Measurements from ENCODE around the gene ZFHX3. TPM values are rescaled to one million over a fixed set of nuclear protein-coding genes. Genes with fewer than 3 reads are reported as not detected.

The ZFHX3 gene
- total RNA-seq, 1 donor from 2014 or later: 48.5 TPM

DNA sequence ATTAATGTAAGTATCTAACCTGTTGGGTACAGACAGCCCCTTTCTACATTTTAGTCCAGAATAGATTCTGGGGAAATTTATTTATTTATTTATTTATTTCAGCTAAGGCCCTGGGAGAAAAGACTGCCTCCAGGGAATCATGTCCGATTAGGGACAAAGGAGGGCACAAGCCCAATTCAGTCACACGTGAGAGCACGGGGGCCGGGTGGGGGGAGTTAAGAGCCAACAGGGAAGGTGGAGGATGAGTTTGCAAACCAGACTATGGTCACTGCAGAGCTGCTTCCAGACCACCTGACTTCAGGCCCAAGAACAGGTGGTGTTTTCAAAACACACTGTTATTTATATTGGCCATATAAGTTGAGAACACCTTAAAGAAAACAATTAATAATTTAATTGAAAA, 1.6 kb upstream of the ZFHX3 start:
- TF ChIP-seq, protein P1, sequence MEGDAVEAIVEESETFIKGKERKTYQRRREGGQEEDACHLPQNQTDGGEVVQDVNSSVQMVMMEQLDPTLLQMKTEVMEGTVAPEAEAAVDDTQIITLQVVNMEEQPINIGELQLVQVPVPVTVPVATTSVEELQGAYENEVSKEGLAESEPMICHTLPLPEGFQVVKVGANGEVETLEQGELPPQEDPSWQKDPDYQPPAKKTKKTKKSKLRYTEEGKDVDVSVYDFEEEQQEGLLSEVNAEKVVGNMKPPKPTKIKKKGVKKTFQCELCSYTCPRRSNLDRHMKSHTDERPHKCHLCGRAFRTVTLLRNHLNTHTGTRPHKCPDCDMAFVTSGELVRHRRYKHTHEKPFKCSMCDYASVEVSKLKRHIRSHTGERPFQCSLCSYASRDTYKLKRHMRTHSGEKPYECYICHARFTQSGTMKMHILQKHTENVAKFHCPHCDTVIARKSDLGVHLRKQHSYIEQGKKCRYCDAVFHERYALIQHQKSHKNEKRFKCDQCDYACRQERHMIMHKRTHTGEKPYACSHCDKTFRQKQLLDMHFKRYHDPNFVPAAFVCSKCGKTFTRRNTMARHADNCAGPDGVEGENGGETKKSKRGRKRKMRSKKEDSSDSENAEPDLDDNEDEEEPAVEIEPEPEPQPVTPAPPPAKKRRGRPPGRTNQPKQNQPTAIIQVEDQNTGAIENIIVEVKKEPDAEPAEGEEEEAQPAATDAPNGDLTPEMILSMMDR (conservative IDR thresholded peaks at IDR 0.05): no peak
- no peaks in the 10 kb centered on the region for H3K36me3 Mint-ChIP-seq
- H3K4me3 Mint-ChIP-seq: peak overlapping the region; percentile 84
- no peaks in the 10 kb centered on the region for H3K9me3 Mint-ChIP-seq
- H3K27me3 Mint-ChIP-seq: no peaks in the 10 kb centered on the region
- H3K27ac Mint-ChIP-seq: no peak overlapping the region
- DNase-seq (ENCODE audit: extremely low spot score, unreplicated experiment): no peak
- H3K4me1 Mint-ChIP-seq (ENCODE audit: unreplicated experiment): peaks cover 38% of the 10 kb centered on the region

DNA sequence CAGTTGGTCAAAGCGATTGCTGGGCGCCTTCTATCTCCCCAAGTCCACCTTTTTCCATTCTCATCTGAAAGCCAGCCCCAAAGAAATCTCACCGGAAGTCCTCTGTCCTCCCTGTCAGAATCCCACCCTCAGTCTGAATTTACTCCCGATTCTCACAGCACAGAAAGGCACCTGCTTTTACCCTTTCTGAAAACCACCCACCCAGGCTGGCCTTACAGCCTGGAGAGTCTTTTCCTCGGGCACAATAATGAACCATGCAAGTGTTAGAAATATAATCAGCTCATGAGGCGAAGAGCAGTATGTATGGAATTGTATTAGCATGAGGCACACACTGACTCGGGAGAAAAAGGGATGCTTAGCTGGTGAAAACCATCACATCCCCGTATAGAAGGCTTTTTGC, 1.2 kb upstream of the ZFHX3 start:
- DNase-seq (ENCODE audit: extremely low spot score, unreplicated experiment): no peak
- Mint-ChIP-seq H3K4me3 (peak overlapping the region; percentile 84), H3K4me1 (ENCODE audit: unreplicated experiment) (peaks cover 39% of the 10 kb centered on the region), H3K9me3 (no peaks in the 10 kb centered on the region), H3K27ac (no peak overlapping the region), H3K27me3 (no peaks in the 10 kb centered on the region), H3K36me3 (no peaks in the 10 kb centered on the region)
- TF ChIP-seq, protein P1 (conservative IDR thresholded peaks at IDR 0.05): no peak

- no peaks in the 10 kb centered on the region for H3K27me3 Mint-ChIP-seq
- TF ChIP-seq, protein P1 (conservative IDR thresholded peaks at IDR 0.05): no peak
- no peak for DNase-seq (ENCODE audit: extremely low spot score, unreplicated experiment)
- H3K9me3 Mint-ChIP-seq: no peaks in the 10 kb centered on the region
- H3K27ac Mint-ChIP-seq: no peak overlapping the region
- H3K4me3 Mint-ChIP-seq: peak overlapping the region; percentile 84
- H3K36me3 Mint-ChIP-seq: no peaks in the 10 kb centered on the region
- peaks cover 45% of the 10 kb centered on the region for H3K4me1 Mint-ChIP-seq (ENCODE audit: unreplicated experiment)
These were observed 558 bp upstream of the ZFHX3 start for GRCh38 chr16:73048292-73049080.

GRCh38 chr16:73047221-73047535, 750 bp downstream of the ZFHX3 start:
- H3K9me3 Mint-ChIP-seq: no peaks in the 10 kb centered on the region
- no peaks in the 10 kb centered on the region for H3K27me3 Mint-ChIP-seq
- H3K4me1 Mint-ChIP-seq (ENCODE audit: unreplicated experiment): peaks cover 56% of the 10 kb centered on the region
- H3K4me3 Mint-ChIP-seq: peak overlapping the region; percentile 93
- H3K36me3 Mint-ChIP-seq: peaks cover 6% of the 10 kb centered on the region
- TF ChIP-seq, protein P1 (conservative IDR thresholded peaks at IDR 0.05): no peak
- peak overlapping the region; percentile 96 for H3K27ac Mint-ChIP-seq
- no peak for DNase-seq (ENCODE audit: extremely low spot score, unreplicated experiment)

DNA sequence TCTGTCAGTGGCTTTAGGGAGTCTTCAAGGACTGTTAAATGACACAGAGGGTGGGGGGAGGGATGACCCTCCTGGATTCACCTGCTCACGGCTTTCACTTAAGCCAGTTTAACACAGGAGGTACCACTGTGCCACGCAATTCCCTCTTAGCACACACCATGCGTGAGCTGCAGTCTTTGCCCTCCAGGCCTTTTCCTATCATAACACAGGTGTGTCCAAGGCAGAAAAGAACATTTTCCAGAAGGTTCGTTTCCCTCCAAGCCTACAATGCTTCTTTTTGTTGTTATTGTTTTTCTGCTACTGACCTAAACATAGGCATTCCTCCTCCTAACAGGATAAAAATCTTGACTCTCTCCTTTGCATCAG, 1.1 kb downstream of the ZFHX3 start:
- Mint-ChIP-seq H3K27ac (peak overlapping the region; percentile 96), H3K4me1 (ENCODE audit: unreplicated experiment) (peaks cover 59% of the 10 kb centered on the region), H3K27me3 (no peaks in the 10 kb centered on the region), H3K9me3 (no peaks in the 10 kb centered on the region), H3K36me3 (peaks cover 6% of the 10 kb centered on the region), H3K4me3 (peak overlapping the region; percentile 93)
- DNase-seq (ENCODE audit: extremely low spot score, unreplicated experiment): no peak
- TF ChIP-seq, protein P1 (conservative IDR thresholded peaks at IDR 0.05): no peak

All from type B pancreatic cell (in vitro differentiated cells).